Stimulated activated CD8-positive, alpha-beta memory T cell treated with anti-CD3 and anti-CD28 coated beads, Interleukin-12 subunit alpha, Interleukin-12 subunit beta, amount 100 ng/mL, for 4 hours (primary cell): ENCODE measurements around the gene GRM2.

Experiments used
- DNase-seq: peaks from one replicate; pipeline ENCODE4 v3.0.0-alpha.2; 2020; ENCODE audit warnings: low read depth

The GRM2 gene

GRCh38 chr3:51680663-51681230 is 26.1 kb upstream of the GRM2 start:
- DNase-seq, result no peak

GRCh38 chr3:51681453-51681852 is 25.4 kb upstream of the GRM2 start:
- peak; percentile 32 for DNase-seq

- peak; percentile 39 for DNase-seq
Measured at GRCh38 chr3:51682079-51682478, 24.8 kb upstream of the GRM2 start.

GRCh38 chr3:51682526-51682925 is 24.3 kb upstream of the GRM2 start:
- no peak for DNase-seq

- no peak for DNase-seq
Measured at GRCh38 chr3:51683566-51683965, 23.3 kb upstream of the GRM2 start.

GRCh38 chr3:51684971-51685751 is 21.7 kb upstream of the GRM2 start:
- no peak for DNase-seq

GRCh38 chr3:51686056-51686455 is 20.8 kb upstream of the GRM2 start:
- DNase-seq, result no peak

GRCh38 chr3:51686512-51687215 is 20.2 kb upstream of the GRM2 start:
- peak; percentile 71 for DNase-seq

GRCh38 chr3:51687431-51688205 is 19.2 kb upstream of the GRM2 start:
- no peak for DNase-seq

- no peak for DNase-seq
Measured at GRCh38 chr3:51688206-51688600, 18.7 kb upstream of the GRM2 start.

- DNase-seq, result no peak
Measured at GRCh38 chr3:51691021-51691420, 15.8 kb upstream of the GRM2 start.

GRCh38 chr3:51691949-51692348 is 14.9 kb upstream of the GRM2 start:
- no peak for DNase-seq

- no peak for DNase-seq
Measured at GRCh38 chr3:51692980-51693395, 13.9 kb upstream of the GRM2 start.

- DNase-seq, result no peak
Measured at GRCh38 chr3:51696954-51697353, 9.9 kb upstream of the GRM2 start.

- DNase-seq, result no peak
Measured at GRCh38 chr3:51698209-51698608, 8.7 kb upstream of the GRM2 start.

- no peak for DNase-seq
Measured at GRCh38 chr3:51700403-51700802, 6.5 kb upstream of the GRM2 start.

GRCh38 chr3:51702156-51702555 is 4.7 kb upstream of the GRM2 start:
- DNase-seq, result no peak

GRCh38 chr3:51703068-51703760 is 3.7 kb upstream of the GRM2 start:
- no peak for DNase-seq

GRCh38 chr3:51703761-51704510 is 2.9 kb upstream of the GRM2 start:
- no peak for DNase-seq

GRCh38 chr3:51704511-51704950 is 2.3 kb upstream of the GRM2 start:
- no peak for DNase-seq
